UCSD-AML1 (cell line): ENCODE results near the gene PIWIL4.

ENCODE experiments used
- DNase-seq: peaks from one replicate; lab custom pipeline; 2025; ENCODE audit not compliant: unreplicated experiment; lab: John Stamatoyannopoulos, UW

Gene PIWIL4

GRCh38 chr11:94567181-94567670 lies at the start of gene PIWIL4:
Gene PIWIL4, plus strand, starts transcription at chr11:94567368. Its CDS starts 151 bp downstream, at chr11:94567519.
- DNase-seq = no peak

GRCh38 chr11:94518300-94518699 lies 48.9 kb upstream of the PIWIL4 start:
- DNase-seq = no peak

GRCh38 chr11:94519478-94520084 lies 47.6 kb upstream of the PIWIL4 start:
- no peak for DNase-seq

GRCh38 chr11:94521684-94522083 lies 45.5 kb upstream of the PIWIL4 start:
- DNase-seq = no peak

GRCh38 chr11:94524341-94524740 lies 42.8 kb upstream of the PIWIL4 start:
- no peak for DNase-seq

DNA sequence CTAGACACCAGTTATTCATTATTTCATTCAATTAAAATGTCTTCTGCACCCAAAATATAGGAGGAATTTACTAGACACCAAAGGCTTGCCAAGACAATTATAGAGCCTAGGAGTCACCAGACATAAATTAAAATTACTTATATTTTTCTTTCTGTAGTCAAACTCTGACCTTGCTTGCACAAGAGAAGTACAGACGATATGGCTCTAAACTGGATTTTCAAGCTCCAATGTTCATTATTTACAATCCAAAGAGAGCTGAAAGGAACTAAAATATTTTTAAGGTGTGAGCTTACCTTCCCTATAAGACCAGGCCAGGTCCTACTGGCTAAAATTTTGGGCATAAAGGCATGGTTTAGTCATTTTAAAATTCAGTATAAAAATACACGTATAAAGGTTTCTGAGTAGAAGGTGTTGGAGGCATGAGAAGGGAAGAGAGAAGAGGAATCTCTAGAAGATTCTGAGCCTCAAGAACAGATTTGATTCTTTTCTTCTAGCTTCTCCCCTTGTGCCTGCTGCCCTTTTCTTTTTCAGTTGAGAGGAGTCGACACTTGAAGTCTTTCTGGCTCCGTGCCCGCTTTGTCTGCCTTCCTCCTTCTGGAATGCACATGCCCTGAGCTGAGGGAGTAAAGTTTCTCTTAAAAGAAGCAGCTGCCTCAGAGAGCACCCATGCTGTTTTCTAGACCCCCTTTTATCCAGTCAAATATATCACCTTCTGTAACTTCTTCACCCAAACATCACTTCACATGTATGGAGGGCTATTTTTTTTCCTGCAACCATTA lies 41.4 kb upstream of the PIWIL4 start:
- no peak for DNase-seq

- no peak for DNase-seq
These were observed 40.3 kb upstream of the PIWIL4 start for GRCh38 chr11:94526645-94527438.

- no peak for DNase-seq
These were observed 38.6 kb upstream of the PIWIL4 start for GRCh38 chr11:94528551-94528950.

- DNase-seq = no peak
These were observed 35.0 kb upstream of the PIWIL4 start for GRCh38 chr11:94532211-94532610.

- no peak for DNase-seq
These were observed 34.0 kb upstream of the PIWIL4 start for GRCh38 chr11:94533206-94533605.

DNA sequence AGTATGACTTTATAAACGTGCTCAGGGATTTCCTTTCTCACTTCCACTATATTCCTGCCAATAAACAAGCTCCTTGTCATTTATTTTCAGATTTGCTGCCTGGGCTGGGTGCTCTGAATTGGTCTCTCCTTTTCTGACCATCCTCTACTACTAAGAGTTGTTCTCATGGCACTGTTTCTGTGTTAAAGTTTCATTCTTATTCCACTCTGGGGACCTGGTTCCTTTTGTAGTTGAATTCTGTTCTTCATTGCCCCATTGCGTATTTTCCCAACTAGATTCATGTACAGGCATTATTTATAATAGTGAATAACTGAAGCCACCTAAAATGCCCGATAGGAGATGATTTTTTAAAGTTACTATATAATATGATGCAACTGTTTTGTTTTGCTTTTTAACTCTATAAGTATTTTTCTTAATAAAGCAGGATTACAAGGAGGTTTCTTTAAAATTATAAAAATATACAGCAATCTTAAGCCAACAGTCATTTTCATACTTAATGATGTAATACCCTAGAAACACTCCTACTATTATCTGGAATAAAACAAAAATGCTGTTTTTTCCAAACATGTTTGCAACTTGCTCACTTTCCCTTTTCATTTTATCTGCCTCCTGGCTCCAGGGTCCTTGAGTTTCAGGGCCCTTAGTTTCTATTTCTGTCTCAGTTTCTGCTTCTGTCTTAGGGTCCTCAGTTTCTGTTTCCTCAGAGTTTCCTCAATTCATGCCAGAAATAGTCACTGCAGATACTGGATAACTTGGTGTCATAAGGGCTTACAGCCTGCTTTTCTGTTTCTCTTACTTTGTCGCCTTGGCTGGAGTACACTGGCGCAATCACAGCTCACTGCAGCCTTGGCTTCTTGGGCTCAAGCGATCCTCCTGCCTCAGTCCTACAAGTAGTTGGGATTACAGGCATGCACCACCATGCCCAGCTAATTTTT lies 33.2 kb upstream of the PIWIL4 start:
- DNase-seq = no peak

DNA sequence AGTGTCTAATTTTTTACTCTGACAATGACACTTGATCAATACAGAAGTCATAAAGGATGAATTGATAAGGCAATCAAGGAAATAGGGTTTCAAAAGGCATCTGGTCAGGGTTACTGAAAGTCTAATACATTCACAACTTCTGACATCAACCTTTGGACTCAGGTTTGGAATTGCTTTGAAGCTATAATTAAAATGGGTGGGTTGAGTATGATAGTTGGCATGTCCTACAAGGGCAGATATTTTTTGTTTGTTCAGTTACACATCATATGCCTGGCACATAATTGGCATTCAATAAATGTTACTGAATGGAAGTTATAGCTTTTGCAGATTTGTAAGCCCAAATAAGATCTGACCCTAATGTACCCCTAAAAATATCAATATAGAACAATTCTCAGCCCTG lies 30.8 kb upstream of the PIWIL4 start:
- no peak for DNase-seq

GRCh38 chr11:94537031-94537600 lies 30.1 kb upstream of the PIWIL4 start:
- no peak for DNase-seq

DNA sequence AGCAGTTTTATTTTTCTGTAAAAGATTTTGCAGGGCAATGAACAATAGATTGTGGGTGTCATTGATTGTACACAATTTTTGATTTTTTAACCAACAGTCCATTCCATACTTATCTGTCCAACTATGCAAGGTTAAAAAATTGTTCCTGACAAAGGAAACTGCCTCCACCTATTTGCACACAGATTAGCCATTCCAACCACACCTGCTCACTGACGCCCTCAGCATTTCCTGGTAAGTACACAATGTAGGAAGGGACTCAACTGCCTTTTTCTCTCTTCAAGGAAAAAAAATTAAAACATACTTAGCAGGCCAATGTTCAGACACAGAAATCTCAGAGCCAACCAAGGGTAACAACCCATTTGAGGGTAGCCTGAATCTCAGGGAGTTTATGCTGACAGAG lies 27.7 kb upstream of the PIWIL4 start:
- no peak for DNase-seq

DNA sequence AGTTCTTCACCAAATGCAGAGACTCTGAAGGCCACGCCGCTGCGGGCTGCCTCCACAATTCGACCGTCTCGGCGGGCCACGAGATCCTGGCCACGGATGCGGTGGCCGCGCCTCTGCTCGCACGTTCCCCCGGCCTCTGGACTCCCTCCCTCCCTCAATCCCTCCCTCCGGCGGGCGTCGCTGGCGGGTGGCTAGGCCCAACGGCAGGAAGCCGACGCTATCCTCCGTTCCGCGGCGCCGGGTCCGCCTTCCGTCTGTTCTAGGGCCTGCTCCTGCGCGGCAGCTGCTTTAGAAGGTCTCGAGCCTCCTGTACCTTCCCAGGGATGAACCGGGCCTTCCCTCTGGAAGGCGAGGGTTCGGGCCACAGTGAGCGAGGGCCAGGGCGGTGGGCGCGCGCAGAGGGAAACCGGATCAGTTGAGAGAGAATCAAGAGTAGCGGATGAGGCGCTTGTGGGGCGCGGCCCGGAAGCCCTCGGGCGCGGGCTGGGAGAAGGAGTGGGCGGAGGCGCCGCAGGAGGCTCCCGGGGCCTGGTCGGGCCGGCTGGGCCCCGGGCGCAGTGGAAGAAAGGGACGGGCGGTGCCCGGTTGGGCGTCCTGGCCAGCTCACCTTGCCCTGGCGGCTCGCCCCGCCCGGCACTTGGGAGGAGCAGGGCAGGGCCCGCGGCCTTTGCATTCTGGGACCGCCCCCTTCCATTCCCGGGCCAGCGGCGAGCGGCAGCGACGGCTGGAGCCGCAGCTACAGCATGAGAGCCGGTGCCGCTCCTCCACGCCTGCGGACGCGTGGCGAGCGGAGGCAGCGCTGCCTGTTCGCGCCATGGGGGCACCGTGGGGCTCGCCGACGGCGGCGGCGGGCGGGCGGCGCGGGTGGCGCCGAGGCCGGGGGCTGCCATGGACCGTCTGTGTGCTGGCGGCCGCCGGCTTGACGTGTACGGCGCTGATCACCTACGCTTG lies 23.2 kb upstream of the PIWIL4 start, which contains the start of gene FUT4:
FUT4 (plus strand) TSS at position 227 of the 951 bp plus-strand sequence; CDS start at position 440, 213 bp downstream.
- DNase-seq = peak; percentile 87

DNA sequence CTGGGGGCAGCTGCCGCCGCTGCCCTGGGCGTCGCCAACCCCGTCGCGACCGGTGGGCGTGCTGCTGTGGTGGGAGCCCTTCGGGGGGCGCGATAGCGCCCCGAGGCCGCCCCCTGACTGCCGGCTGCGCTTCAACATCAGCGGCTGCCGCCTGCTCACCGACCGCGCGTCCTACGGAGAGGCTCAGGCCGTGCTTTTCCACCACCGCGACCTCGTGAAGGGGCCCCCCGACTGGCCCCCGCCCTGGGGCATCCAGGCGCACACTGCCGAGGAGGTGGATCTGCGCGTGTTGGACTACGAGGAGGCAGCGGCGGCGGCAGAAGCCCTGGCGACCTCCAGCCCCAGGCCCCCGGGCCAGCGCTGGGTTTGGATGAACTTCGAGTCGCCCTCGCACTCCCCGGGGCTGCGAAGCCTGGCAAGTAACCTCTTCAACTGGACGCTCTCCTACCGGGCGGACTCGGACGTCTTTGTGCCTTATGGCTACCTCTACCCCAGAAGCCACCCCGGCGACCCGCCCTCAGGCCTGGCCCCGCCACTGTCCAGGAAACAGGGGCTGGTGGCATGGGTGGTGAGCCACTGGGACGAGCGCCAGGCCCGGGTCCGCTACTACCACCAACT lies 22.4 kb upstream of the PIWIL4 start:
- no peak for DNase-seq

DNA sequence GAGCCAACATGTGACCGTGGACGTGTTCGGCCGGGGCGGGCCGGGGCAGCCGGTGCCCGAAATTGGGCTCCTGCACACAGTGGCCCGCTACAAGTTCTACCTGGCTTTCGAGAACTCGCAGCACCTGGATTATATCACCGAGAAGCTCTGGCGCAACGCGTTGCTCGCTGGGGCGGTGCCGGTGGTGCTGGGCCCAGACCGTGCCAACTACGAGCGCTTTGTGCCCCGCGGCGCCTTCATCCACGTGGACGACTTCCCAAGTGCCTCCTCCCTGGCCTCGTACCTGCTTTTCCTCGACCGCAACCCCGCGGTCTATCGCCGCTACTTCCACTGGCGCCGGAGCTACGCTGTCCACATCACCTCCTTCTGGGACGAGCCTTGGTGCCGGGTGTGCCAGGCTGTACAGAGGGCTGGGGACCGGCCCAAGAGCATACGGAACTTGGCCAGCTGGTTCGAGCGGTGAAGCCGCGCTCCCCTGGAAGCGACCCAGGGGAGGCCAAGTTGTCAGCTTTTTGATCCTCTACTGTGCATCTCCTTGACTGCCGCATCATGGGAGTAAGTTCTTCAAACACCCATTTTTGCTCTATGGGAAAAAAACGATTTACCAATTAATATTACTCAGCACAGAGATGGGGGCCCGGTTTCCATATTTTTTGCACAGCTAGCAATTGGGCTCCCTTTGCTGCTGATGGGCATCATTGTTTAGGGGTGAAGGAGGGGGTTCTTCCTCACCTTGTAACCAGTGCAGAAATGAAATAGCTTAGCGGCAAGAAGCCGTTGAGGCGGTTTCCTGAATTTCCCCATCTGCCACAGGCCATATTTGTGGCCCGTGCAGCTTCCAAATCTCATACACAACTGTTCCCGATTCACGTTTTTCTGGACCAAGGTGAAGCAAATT lies 21.7 kb upstream of the PIWIL4 start:
- DNase-seq = no peak

GRCh38 chr11:94546162-94546470 lies 21.1 kb upstream of the PIWIL4 start:
- no peak for DNase-seq
